Lung microvascular endothelial cell (primary cell): ENCODE data around the gene PAK4. TPM values are rescaled to one million over a fixed set of nuclear protein-coding genes. Genes with fewer than 3 reads are reported as not detected.

ENCODE experiments used
- DNase-seq, 2 donors: peaks; one replicate each; pipeline versions ENCODE4 v3.0.0 to v3.0.0-alpha.2; 2010; ENCODE audit warnings: low read depth in 2 of 2
- total RNA-seq: library from RNA; depleted of rRNA; stranded (reverse); fragments of >200 nt; gene quantifications from 2 replicates; pipeline ENCODE4 v1.2.1, GENCODE V29; 2014

PAK4 gene
- total RNA-seq, 1 donor from 2014 or later, result 2.6 TPM

DNA sequence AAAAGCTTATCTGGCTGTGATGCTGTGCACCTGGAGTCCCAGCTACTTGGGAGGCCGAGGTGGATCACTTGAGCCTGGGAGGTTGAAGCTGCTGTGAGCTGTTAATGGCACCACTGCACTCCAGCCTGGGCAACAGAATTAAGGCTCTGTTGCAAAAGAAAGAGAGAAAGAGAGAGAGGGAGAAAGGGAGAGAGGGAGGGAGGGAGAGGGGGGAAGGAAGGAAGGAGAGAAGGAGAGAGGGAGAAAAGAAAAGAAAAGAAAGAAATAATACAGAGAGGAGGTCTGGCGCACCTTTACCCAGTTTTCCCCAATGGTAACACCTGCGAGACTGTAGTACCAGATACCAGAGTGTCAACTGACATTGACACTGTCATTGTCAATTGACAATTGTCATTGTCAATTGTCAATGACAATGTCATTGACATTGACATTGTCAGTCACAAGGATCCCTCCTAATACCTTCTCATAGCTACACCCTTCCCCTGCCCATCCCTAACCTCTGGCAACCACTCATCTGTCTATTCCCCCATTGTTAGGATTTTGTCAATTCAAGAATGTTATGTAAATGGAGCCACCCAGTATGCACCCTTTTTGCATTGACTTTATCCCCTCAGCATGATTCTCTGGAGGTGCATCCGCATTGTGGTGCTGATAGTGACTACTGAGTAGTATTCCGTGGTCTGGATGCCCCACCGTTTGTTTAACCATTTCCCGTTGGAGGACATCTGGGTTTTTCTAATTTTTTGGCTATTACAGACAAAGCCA, 21.3 kb downstream of the PAK4 start:
- DNase-seq, result no peak

- no peak for DNase-seq
These were observed 21.9 kb downstream of the PAK4 start for GRCh38 chr19:39147480-39147879.

GRCh38 chr19:39148939-39149529, 23.4 kb downstream of the PAK4 start:
- DNase-seq, result no peak

- no peak for DNase-seq
These were observed 24.6 kb downstream of the PAK4 start for GRCh38 chr19:39150235-39150634.

- no peak for DNase-seq
These were observed 25.4 kb downstream of the PAK4 start for GRCh38 chr19:39150807-39151600.

GRCh38 chr19:39152066-39152465, 26.5 kb downstream of the PAK4 start:
- no peak for DNase-seq

DNA sequence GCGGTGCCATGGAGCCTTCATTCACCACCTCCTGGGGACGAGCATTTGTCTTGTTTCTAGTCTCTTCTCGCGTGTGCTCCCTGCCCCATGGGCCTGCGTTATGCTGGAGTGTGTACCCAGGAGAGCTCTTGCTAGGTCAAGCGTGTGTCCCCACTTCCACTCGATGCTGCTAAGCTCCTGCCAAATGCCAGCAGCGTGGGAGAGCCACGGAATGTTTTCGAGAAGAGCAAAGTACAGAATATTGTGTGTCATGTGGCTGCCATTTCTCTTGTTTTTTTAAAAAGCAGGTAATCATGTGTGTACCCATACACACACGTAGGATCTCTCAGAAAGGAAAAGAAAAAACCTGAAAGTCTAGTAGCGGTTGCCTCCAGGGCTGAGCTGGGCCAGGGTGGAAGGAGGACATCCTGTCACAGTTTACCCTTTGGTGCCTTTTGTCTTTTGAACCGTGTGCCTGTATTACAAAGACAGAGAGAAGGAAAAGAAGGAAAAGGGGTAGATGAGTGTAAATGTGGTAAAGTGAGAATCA, 28.6 kb downstream of the PAK4 start:
- no peak for DNase-seq

DNA sequence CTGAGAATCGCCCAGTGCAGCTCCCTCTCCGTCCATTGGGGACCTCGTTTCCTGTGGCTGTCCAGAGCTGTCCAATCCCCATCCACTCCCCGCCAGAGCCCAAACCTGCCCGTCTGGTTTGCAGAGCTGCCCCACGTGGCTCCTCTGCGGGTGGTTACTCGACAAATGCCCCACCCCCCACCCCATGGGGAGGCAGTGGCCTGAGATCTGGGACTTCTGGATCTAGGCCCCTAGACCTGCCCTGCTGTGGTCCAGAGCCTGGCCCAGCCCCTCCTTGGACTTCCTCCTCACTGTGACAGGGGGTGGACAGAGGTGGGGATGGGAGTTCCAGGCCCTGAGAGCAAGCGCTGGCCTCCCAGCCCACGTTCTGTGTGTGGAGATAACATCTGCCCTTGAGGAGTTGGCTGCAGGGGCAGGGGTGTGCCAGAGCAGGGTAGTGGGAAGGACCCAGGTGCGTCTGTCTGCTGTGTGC, 29.1 kb downstream of the PAK4 start:
- DNase-seq, result peak; percentile 20 to 34

DNA sequence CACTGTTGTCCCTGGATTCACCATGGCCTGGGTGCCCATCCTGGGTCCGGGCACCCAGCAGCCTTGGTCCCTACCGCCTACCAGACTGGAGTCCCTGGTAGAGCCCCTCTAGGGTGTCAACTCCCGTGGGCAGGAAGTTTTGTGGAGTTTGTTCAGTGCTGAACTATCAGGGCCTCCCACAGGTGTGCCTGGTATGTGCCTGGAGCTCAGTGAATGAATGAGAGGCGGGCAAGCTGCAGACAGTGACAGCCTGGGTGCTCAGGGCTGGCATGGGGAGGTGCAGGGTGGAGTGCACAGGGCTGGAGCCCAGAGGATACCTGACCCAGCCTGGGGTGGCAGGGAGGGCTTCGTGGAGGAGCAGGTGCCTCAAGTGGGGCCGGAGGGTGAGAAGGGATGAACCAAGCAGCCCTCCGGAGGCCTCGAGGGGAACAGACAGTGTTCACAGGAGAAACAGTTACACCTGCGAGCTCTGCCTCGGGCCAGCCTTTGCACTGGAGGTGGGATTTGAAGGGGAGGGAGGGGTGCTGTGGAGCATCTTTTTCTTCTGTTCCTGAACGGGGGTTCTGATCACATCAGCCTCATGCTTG, 29.6 kb downstream of the PAK4 start:
- no peak for DNase-seq

DNA sequence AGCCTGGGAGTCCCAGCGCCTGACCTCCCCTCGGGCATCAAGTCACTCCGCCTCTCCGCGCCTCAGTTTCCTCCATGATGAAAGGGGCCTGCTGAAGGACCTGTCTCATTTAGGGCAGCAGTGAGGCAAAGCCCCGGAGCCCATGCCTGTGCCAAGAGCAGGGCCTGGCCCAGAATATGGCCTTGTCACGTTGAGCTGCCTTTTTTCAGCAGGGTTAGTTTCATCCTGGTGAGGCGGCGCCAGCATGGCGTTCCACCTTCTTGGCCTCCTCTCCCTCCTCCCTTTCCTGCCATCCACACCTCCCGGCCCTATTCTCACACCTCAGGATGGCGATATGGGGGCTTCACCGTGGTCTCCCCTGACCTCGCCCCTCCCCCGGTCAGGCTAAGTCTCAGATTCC, 30.2 kb downstream of the PAK4 start:
- DNase-seq, result no peak

DNA sequence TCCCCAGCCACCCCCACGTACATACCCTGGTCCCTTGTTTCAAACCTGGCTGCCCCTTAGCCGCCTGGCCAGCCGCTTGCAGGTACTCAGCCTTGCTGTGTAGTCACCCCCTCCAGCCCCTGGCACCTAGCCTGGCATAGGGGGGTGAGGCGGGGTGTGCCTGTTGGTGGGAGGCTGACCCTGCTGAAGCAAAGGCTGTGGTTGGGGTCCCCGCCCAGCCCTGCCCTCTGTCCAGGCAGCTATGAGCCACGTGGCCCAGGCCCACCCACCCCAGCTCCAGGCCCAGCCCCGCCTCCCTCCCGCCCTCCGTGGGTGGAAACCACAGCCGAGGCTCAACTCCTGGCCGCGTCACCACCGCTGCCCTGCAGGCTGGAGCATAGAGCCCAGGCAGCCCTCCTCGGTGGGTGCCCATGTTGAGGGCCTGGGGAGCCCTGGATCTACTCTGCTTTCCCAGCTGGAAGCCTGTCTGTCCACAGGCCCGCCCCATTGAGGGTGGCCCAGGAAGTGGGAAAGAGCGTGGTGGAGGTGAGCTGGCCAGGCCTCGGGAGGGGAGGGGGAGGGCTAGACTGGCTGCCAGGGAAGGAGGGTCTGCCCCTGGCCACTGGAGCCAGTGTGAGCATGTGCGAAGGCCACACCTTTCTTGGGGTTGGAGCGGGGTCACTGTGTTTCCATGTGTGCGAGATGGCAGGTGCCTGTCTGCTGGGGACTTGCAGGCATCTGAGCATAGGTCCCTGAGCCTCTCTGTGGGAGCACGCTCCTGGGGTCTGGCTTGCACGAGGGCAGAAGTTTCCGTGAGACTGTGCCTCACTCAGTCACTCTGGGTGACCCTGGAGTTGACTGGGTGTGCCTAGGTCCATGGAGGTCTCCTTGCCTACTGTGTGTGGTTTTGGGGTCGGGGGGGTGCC, 31.0 kb downstream of the PAK4 start:
- DNase-seq, result peak; percentile 14 to 20

DNA sequence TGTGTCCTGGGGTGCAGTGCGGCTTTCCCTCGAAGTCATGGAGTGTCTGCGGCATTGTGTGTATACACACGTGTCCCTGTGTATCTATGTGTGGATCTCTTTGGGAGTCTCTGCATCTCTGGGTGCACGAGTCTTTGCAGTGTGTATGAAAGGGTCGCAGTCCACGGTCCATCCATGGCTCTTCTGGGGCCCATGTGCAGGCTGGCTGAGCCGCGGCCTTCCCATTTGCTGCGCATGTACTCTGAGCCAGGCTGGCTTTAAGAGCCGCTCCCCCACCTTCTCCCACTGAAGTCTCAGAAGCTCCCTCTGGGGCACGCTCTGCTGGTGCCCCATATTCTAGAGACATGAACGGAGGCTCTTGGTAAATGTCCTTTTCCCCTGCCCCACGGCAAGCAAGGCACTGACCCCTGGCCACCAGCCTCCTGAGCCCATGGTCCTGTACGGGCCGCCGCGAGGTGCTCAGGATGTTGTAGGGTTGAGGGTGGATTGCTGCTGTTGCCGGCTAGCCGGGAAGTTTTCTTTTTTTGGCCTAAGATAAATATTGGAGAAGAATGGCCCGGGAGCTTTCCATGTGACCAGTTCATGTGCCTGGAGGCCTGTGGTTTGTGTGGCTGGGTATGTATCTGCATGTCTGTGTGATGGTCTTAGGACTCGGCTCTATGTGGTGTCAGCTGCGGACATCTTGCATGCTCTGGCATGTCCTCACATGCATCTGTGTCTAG, 31.9 kb downstream of the PAK4 start:
- peak; percentile 23 to 52 for DNase-seq

- DNase-seq, result no peak
These were observed 32.4 kb downstream of the PAK4 start for GRCh38 chr19:39157997-39158389.

- DNase-seq, result no peak
These were observed 33.2 kb downstream of the PAK4 start for GRCh38 chr19:39158646-39159260.

- peak; percentile 23 to 56 for DNase-seq
These were observed 34.9 kb downstream of the PAK4 start for GRCh38 chr19:39160523-39160861.

DNA sequence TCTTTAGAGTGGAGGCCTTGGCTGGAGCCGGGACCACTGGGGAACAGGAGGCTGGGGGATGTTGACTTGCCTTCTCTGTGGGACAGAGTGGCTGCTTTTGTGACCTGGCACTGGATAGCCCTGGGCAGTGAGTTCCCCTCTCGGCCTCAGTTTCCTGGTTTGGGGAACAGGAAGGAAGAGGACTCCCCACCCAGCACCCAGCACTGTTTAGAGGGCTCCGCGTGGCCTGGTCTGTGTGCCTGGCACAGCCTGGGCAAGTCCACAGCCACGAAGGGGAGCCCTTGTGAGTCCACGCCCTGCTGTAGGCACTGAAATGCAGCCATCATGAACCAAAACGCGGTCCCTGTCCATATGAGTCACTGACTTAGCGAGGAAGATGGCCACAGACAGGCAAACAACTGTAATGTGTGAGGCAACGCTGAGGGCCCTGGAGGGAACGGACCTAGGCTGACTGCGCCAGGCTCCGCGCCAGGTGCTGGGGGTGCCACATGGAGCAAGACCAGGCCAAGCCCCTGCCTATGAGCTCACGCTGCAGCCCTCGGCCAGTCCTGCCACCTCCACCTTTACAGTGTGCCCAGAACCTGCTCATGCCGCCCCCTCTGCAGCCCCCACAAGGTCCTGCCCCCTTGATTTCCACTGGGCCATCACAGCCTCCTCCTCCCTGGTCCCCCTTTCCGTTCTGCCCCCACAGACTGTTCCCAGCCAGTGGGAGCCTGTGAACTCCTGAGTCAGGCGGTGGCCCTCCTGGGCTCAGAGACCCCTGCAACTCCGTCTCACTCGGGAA, 35.5 kb downstream of the PAK4 start:
- peak; percentile 50 to 51 for DNase-seq

DNA sequence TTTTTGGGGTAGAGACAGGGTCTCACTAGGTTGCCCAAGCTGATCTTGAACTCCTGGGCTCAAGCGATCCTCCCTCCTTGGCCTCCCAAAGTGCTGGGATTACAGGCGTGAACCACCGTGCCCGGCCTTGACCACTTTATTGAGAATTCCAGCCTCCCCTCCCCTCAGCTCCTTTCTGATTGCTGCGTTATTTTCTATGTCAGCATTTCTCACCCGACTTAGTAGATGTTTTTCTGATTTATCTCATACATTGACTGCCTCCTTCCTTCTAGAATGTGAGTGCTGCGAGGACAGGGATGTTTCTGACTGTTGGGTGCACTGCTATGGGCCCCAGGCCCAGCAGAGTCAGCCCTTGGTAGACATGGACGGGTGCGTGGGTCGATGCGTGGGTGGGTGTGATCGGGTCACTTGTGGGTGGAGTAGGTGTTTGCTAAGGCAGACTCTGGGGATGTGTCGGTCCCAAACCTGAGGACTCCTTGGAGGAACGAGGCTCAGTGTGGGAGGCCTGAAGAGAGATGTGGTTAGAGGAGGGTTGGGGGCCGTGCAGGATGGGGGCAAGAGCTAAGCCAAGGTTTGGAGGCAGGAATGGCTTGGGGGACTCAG, 37.0 kb downstream of the PAK4 start:
- DNase-seq, result no peak

GRCh38 chr19:39163621-39164020, 38.0 kb downstream of the PAK4 start:
- no peak for DNase-seq
